GM12872 (cell line): Measurements from ENCODE around the gene FYN.

Experiments
- CTCF ChIP-seq: IDR thresholded peaks from 3 replicates; pipeline ENCODE4 v1.5.1; 2011; ENCODE audit warnings: low read depth, mild to moderate bottlenecking, low read length, moderate library complexity; ENCODE audit not compliant: insufficient read depth

The FYN gene

GRCh38 chr6:111687652-111688051 is 185.6 kb downstream of the FYN start:
- TF ChIP-seq CTCF = no peak

- TF ChIP-seq CTCF = no peak
Measured at GRCh38 chr6:111686932-111687266, 186.4 kb downstream of the FYN start.

- no peak for TF ChIP-seq CTCF
Measured at GRCh38 chr6:111686249-111686931, 186.9 kb downstream of the FYN start.

- no peak for TF ChIP-seq CTCF
Measured at GRCh38 chr6:111685526-111685925, 187.7 kb downstream of the FYN start.

- TF ChIP-seq CTCF = no peak
Measured at GRCh38 chr6:111685058-111685457, 188.2 kb downstream of the FYN start.

- TF ChIP-seq CTCF = no peak
Measured at GRCh38 chr6:111683749-111684267, 189.4 kb downstream of the FYN start.

GRCh38 chr6:111683157-111683556 is 190.1 kb downstream of the FYN start:
- no peak for TF ChIP-seq CTCF
